ENCODE measurements around the gene POP4.

The POP4 gene

DNA sequence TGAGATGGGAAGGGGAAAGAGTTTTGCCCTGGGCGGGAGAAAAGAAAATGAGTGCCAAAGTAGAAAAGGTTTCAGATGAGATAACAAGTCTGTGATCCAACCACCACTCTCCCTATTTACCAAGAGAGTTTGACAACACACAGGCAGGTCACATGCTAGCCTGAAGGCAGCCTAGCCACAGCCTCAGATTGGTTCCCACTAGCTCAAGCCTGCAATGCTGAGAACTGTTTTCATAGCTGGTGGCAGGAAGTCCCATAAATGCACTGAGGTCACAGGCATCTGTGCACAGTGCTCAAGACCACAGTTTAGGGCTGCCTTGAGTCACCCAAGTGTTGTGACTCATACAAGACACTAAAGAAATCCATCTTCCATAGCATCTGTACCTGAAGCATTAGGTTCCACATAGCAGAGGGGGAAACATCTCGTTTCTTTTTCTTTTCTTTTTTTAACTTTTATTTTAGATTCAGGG is 18.5 kb upstream of the POP4 start:
- 0 out of 2 replicates have a peak, but pooled peaks cover 3% of the 10 kb centered on the region for H3K4me1 ChIP-seq (ENCODE audit: insufficient read depth, low read length)
- H4K20me1 ChIP-seq (ENCODE audit: insufficient read depth, low read length) = no peaks in the 10 kb centered on the region
- H3K9me3 ChIP-seq (ENCODE audit: insufficient read depth, low read length, severe bottlenecking) = no peaks in the 10 kb centered on the region
- no peak overlapping the region for H2AFZ ChIP-seq (ENCODE audit: low read depth, low read length)
- no peaks in the 10 kb centered on the region for H3K36me3 ChIP-seq (ENCODE audit: insufficient read depth, low read length)
- peak; percentile 86 for ATAC-seq (ENCODE audit: insufficient read depth, low read depth)
- H3K4me3 ChIP-seq (ENCODE audit: low read depth in 1 of 2, low read length in 2 of 2) = no peak overlapping the region
- H3K27me3 ChIP-seq (ENCODE audit: insufficient read depth, low read length, poor library complexity) = peaks cover 11% of the 10 kb centered on the region
- no peak overlapping the region for H3K9ac ChIP-seq (ENCODE audit: low read depth, low read length)
- no peaks in the 10 kb centered on the region for H3K79me2 ChIP-seq (ENCODE audit: insufficient read depth, low read length)
- no peak overlapping the region for H3K27ac ChIP-seq (ENCODE audit: low read length)
- no peak overlapping the region for H3K4me2 ChIP-seq (ENCODE audit: insufficient read depth, low read length)
- DNase-seq = peak; percentile 31
- TF ChIP-seq, protein P1, sequence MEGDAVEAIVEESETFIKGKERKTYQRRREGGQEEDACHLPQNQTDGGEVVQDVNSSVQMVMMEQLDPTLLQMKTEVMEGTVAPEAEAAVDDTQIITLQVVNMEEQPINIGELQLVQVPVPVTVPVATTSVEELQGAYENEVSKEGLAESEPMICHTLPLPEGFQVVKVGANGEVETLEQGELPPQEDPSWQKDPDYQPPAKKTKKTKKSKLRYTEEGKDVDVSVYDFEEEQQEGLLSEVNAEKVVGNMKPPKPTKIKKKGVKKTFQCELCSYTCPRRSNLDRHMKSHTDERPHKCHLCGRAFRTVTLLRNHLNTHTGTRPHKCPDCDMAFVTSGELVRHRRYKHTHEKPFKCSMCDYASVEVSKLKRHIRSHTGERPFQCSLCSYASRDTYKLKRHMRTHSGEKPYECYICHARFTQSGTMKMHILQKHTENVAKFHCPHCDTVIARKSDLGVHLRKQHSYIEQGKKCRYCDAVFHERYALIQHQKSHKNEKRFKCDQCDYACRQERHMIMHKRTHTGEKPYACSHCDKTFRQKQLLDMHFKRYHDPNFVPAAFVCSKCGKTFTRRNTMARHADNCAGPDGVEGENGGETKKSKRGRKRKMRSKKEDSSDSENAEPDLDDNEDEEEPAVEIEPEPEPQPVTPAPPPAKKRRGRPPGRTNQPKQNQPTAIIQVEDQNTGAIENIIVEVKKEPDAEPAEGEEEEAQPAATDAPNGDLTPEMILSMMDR (IDR thresholded peaks at IDR 0.05; ENCODE audit: borderline replicate concordance, extremely low read depth, low read length, poor library complexity, severe bottlenecking) = no peak
- TF ChIP-seq EZH2 (IDR thresholded peaks at IDR 0.05; ENCODE audit: borderline replicate concordance, low read depth, low read length, severe bottlenecking) = no peak

DNA sequence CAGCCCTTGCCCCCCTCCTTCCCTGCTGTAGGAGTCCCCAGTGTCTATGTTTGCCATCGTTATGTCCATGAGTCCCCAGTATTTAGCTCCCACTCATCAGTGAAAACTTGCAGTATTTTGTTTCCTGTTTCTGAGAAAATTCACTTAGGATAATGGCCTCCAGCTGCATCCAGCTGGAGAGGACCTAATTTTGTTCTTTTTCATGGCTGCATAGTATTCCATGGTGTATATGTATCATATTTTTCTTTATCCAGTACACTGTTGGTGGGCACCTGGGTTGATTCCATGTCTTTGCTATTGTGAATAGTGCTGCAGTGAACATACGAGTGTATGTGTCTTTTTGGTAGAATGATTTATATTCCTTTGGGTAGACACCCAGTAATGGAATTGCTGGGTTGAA is 18.0 kb upstream of the POP4 start:
- H3K27ac ChIP-seq (ENCODE audit: low read length) = no peak overlapping the region
- no peak for ATAC-seq (ENCODE audit: insufficient read depth, low read depth)
- no peak for TF ChIP-seq EZH2 (IDR thresholded peaks at IDR 0.05; ENCODE audit: borderline replicate concordance, low read depth, low read length, severe bottlenecking)
- TF ChIP-seq, protein P1 (IDR thresholded peaks at IDR 0.05; ENCODE audit: borderline replicate concordance, extremely low read depth, low read length, poor library complexity, severe bottlenecking) = no peak
- H3K79me2 ChIP-seq (ENCODE audit: insufficient read depth, low read length) = no peaks in the 10 kb centered on the region
- H3K4me3 ChIP-seq (ENCODE audit: low read depth in 1 of 2, low read length in 2 of 2) = no peak overlapping the region
- no peak for DNase-seq
- H3K9ac ChIP-seq (ENCODE audit: low read depth, low read length) = no peak overlapping the region
- no peaks in the 10 kb centered on the region for H3K36me3 ChIP-seq (ENCODE audit: insufficient read depth, low read length)
- H3K4me1 ChIP-seq (ENCODE audit: insufficient read depth, low read length) = 0 out of 2 replicates have a peak, but pooled peaks cover 3% of the 10 kb centered on the region
- no peaks in the 10 kb centered on the region for H4K20me1 ChIP-seq (ENCODE audit: insufficient read depth, low read length)
- no peaks in the 10 kb centered on the region for H3K9me3 ChIP-seq (ENCODE audit: insufficient read depth, low read length, severe bottlenecking)
- H3K4me2 ChIP-seq (ENCODE audit: insufficient read depth, low read length) = no peak overlapping the region
- H2AFZ ChIP-seq (ENCODE audit: low read depth, low read length) = no peak overlapping the region
- H3K27me3 ChIP-seq (ENCODE audit: insufficient read depth, low read length, poor library complexity) = peaks cover 11% of the 10 kb centered on the region

DNA sequence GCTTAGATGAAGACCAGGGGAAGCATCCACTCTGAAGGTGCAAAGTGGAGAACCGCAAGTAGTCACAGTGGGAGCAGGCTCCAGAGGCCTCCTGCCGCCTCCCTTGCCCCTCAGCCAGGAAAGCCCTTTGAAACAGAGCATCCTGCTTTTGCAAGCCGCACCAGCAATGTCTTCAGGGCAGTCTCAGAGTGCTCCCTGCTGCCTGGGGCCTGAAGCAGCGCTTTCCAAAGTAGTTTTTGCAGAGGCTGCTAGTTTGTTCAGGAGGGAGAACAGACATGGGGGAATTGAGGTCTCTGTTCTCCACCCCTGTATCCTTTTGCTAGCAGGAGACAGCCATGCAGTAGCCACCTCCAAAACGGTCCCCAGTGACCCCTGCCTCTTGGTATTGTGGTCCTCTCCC is 15.8 kb upstream of the POP4 start:
- TF ChIP-seq EZH2 (IDR thresholded peaks at IDR 0.05; ENCODE audit: borderline replicate concordance, low read depth, low read length, severe bottlenecking) = no peak
- TF ChIP-seq, protein P1 (IDR thresholded peaks at IDR 0.05; ENCODE audit: borderline replicate concordance, extremely low read depth, low read length, poor library complexity, severe bottlenecking) = peak; percentile 18
- Histone ChIP-seq H3K4me3 (ENCODE audit: low read depth in 1 of 2, low read length in 2 of 2) (no peak overlapping the region), H3K9ac (ENCODE audit: low read depth, low read length) (no peak overlapping the region), H3K4me1 (ENCODE audit: insufficient read depth, low read length) (0 out of 2 replicates have a peak, but pooled peaks cover 3% of the 10 kb centered on the region), H3K9me3 (ENCODE audit: insufficient read depth, low read length, severe bottlenecking) (no peaks in the 10 kb centered on the region), H4K20me1 (ENCODE audit: insufficient read depth, low read length) (no peaks in the 10 kb centered on the region), H3K36me3 (ENCODE audit: insufficient read depth, low read length) (no peaks in the 10 kb centered on the region), H3K27ac (ENCODE audit: low read length) (no peak overlapping the region), H3K4me2 (ENCODE audit: insufficient read depth, low read length) (no peak overlapping the region), H3K27me3 (ENCODE audit: insufficient read depth, low read length, poor library complexity) (peaks cover 14% of the 10 kb centered on the region), H3K79me2 (ENCODE audit: insufficient read depth, low read length) (no peaks in the 10 kb centered on the region), H2AFZ (ENCODE audit: low read depth, low read length) (no peak overlapping the region)
- no peak for DNase-seq
- ATAC-seq (ENCODE audit: insufficient read depth, low read depth) = no peak

All from DND-41 (cell line).